Right forelimb (tissue), 1 donor: ENCODE data around the gene PITX1.
A peak's percentile ranks its signal among the peaks of the same experiment; 100 is the strongest.

ENCODE experiments used
- DNase-seq: peaks from one replicate; pipeline ENCODE4 v3.0.0-alpha.2; 2018

The PITX1 gene

DNA sequence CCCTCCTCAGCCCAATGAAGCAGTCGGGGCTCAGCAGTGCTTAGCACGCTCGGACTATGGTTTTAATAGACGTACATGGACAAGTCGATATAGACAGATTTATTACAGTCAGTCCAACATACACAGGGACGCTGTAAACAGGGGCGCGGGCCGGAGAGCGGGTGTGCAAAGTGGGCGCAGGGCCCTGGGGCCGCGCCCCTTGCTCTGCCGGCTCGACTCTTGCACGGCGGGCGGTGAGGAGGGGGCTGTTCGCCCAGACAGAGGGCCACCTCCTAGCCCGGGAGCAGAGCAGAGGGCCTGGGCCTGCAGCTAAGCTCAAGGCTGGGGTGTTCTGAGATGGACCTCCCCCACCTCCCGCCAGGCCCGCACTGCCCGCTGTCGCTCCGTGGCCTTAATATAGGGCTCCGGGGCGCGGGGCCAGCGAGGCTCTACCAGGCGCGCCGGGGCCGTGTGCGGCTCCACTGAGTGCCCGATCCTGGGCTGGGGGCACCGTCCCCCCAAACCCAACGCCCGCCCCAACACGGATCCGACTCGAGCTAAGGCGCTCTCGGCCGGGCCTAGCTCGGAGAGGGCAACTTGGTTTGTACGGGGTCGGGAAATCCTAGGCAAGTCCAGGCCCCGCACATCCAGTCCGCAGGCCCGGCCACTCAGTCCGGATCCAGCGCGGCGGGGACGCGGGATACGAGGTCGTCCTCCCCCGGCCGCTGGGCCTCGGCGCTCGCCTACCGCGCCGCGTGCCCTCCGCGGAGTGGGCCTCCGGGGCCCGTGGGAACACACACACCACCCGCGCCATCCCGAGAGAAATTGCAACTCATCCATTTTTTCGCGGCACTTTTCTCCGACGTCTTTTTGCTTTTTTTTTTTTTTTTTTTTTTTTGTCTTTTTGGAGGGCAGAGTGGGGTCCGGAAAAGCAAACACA, 6.1 kb downstream of the PITX1 start:
- no peak for DNase-seq

DNA sequence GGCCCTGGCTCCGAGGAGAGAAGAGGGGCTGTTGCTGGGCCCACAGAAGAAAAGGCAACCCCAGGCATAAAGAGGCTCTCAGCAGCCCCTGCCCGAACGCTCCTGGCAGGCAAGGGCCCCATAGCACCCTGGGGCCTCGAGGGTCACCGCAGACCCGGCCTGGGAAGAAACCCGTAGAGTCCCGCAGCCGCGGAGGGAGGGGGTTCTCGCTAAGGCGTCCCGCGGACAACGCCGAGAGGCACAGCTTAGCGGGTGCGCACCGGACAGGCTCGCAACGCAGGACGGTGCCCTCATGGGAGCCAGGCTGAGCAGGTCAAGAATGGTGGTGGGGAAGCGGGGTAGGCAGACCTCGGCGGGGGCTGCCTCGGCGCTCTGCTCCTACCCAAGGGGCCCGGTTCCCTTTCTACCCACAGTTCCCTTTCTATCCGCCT, 6.7 kb downstream of the PITX1 start:
- no peak for DNase-seq

DNA sequence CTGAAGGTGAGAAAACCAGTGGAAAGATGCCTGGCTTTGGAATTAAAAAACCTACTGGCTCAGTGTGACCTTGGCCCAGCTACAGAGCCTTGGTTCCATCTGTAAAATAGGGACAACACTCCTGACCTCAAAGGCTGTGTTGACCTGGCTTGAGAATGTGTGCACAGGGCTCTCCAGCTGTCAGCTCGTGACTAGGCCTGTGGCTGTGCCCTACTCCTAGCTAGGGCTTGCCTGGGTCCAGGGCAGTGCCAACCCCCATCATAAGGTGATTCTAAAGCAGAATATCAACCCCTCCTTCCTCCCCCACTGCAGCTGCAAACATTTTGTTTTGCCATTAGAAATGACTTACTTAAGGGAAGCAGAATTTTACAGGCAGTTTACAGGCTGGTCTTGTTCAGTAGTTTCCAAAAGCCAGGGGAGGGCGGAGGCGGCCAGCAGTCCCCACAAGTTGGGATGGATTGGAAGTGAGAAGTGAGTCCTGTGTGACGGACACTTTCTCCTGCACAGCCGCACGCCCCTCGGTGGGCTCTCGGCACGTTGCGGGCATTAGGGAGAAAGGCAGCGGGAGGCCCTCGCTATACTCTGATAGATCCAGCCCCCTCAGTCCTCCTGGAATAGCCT, 7.3 kb downstream of the PITX1 start:
- DNase-seq = no peak

DNA sequence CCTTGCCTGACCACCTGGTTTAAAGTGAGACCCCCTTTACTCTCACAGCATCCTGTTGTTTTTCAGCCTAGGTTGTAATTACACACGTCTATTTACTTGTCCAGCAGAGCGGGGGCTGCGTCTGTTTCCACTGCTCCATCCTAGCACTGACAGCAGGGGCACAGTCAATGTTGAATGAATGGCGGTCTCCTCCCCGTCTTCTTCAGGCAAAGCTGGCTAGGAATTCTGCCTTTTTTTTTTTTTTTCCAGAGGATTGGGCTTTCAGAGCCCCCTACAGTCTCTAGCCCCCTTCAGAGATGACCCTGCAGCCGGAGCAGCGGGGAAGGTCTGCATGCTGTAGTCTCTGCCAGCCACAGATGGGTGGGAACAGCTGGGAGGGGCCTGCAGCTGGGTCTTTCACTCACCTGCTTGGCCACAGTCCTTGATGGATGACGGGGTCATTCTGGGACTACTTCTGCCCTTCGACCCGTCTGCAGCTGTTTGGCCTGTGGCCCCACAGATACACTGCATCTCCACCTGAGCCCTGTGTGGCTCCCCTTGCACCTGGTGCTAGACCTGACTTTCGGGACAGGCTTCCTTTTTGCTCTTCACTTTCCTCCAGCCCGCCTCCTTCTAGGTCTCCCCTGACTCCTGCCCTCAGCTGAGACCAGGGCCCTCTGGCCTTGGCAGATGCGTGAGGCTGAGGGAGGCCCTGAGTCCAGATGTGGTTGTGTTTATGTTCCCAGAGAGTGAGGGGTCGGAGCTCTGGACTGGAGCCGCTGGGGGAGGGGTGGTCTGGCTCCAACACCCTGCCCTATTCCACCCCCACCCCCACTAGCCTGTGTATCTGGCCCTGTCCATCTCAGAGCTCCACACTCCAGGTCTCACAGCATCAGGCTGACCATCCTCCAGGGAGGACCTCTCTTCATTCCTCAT, 8.0 kb downstream of the PITX1 start:
- DNase-seq = no peak

DNA sequence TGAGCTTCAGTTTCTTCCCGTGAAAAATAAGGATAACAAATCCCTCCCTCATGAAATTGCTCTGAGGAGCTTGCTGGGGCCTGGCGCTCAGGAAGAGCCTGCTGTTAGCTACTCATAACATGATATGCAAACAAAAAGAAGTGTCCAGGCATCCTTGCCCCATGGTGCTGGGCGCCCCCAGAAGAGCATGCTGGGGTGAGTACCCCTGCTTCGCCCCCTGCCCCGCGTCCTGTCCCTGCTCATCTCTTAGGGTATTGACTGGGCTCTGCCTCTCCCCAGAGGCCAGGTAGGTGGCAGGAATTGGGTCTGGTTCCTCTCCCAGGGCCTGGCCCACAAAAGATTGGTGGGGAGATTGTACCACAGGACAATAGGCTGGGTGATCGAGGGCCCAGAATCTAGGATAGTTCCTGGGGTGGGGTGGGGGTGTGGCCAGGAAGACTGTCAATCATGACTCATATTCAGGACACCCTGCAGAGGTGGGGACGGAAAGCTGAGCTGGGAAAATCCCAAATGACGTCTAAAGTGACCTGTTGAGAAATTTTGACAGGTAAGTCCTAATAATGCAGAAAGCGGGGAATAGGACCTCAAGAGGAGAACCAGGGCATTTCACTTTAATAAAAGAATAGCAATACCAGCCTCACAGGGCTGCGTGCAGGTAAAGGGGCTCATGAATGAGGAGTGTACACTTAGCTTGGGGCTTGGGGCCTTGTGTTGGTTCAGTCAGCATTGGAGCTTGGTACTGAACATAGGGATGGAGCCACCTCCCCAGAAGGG, 8.9 kb downstream of the PITX1 start:
- no peak for DNase-seq

DNA sequence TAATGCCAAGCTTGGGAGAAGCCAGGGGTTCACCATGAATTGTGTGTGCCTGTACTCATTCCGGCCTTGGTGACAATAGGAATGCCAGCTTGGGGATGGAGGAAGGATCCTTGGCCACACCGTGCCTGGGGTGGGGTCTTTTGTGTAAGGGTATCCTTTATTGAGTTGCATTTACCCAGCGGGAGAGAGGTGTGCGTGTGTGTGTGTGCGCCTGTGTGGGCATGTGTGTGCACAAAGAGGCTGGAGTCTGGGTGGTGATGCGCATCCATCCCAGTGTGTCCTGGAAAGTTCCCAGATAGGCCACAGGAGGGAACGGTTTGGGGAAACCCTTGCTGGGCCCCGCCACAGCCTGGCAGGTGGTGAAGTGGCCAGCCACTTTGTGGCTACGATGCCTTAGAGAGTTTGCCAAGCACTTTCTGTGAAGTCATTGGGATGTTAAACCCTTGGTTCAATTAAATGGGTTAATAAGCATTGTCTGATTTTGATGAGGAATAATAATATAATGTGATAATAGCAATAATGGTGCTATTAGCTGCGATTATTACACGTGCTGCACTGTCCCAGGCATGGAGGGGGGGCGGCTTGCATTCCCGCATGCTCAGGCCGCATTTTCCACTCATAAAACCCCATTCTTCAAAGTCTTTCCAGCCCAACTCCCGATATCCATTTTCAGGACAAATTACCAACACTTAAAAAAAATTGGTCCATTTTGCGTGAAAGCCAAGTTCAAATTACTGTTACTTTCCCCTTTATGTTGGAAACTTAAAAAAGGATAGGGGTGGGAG, 13.7 kb downstream of the PITX1 start:
- DNase-seq = peak; percentile 41

DNA sequence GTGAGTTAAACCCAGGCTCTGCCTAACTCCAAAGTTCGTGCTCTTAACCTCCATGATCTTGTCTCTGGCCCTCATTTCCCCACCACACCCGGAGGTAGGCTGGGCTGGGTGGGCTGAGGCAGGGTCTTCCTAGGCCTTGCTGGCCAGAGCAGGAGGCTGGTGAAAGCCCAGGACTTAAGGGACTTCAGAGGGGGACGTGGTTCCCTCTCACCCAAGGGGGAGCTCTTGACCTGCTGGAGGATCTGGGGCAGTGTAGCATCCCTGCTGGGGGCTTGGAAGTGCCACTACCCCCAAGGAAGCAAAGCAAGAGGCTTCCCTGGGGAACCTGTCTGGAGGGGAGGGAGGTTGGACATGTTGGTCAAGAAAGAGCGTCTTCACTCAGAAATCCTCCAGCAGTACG, 14.7 kb downstream of the PITX1 start:
- DNase-seq = peak; percentile 37

DNA sequence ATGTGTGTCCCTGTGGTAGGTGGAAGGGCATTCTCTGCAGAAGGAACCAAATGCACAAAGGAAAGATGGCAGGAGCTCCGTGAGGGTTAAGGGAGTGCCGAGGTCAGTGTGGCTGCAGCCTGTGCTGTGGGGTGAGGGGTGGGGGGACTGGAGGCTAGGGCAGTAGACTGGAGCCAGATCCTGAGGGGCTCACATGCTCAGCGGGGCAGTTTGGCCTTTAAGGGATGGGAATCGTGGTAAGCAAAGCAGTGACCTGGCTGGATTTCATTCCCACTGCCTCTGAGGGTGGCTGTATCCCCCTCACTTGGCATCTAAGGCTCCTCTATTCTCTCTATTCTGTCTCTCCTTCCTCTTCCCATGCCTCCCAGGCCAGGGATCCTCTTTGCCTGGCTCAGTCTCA, 15.6 kb downstream of the PITX1 start:
- peak; percentile 13 for DNase-seq

DNA sequence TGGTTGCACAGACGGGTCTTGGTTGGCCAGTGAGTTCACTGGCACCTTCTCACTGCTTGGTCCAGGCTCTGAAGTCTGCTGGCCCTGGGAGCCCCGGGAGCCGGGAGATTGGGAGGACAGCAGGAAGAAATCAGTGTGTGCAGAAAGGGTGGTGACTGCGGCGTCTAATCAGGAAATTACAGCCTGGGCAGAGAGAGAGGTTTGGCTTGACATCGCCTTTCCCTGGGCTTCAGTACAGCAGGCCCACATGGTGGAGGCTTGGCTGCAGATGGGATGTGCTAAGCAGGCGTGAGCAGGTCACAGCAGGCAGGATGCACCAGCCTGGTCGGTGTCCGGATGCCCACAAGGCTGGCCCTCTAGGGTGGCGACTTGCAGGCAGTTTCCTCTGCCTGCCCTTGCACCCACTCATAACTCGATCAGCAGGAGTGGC, 17.2 kb downstream of the PITX1 start:
- peak; percentile 52 for DNase-seq

DNA sequence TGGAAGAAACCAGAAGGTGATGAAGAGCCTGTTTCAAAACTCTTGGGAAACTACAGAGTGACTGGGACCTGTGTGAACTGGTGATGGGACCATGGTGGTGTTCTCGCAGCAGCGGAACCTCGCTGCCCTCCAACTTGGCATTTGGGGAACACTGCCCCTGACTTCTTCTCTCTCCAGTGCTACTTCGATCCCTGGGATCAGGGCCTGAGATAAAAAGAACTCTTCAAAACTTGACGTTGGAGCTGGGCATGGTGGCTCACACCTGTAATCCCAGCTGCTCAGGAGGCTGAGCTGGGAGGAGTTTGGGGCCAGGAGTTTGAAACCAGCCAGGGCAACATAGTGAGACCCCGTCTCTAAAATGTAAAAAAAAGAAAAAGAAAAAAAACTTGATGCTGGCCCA, 18.1 kb downstream of the PITX1 start:
- peak; percentile 19 for DNase-seq

DNA sequence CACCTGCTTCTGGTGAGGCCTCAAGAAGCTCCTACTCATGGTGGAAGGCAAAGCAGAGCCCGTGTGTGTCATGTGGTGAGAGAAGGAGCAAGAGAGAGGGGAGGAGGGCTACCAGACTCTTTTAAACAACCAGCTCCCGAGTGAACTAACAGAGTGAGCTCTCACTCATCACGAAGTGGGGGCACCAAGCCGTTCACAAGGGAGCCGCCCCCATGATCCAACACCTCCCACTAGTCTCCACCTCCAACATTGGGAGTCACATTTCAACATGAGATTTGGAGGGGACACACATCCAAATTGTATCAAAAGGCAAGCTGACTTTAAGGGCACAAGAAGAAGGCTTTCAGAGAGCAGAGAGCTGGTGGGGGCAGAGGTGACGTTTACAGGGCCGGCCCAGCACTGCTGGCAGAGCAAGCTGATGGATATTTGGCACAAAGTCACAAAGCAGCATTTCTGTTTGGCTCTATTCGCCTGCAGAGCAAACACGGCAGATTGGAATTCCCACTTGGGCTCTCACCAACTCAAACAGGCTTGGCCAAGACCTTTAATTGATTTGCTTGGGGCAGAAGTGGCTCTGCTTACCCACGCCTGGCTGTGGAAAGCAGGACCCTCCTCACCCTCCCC, 20.0 kb downstream of the PITX1 start:
- peak; percentile 56 for DNase-seq

DNA sequence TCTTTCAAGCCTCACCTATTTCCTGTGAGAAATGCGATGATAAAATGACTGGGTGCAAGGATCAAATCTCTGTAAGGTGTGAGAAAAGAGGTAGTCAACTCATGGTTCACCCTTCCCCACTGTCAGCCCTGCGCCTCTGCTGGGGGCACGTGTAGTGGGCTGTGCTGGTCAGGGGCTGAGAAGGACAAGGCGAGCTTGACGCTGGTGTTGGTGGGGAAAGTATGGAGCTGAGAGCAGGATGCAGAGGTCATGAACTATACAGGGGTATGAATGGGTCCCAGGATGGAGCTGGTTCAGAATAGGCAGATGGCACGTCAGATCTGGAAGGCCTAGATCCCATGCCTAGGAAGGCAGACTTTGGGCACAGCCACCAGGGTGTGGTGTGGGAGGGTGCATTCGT, 20.6 kb downstream of the PITX1 start:
- DNase-seq = peak; percentile 30

DNA sequence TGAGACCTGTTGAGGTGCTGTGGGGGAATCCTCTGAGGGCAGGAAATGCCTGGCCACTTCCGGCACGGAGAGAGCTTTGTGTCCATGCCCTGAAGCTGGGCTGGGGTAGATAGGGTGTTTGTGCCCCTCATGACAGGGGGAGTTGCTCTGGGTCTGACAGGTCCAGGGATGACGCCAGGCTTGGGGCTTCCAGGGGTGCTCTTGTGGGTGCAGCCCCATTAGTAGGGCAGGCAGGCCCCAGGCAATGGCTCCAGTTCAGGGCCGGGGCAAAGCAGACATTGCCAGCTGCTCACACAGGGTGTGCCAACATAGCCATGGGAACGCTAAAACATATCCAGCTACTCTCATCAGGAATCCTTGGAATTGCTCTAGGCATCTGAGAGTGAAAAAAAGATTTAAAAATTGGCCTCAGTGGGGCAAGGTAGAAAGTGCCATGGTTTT, 21.1 kb downstream of the PITX1 start:
- DNase-seq = peak; percentile 34

DNA sequence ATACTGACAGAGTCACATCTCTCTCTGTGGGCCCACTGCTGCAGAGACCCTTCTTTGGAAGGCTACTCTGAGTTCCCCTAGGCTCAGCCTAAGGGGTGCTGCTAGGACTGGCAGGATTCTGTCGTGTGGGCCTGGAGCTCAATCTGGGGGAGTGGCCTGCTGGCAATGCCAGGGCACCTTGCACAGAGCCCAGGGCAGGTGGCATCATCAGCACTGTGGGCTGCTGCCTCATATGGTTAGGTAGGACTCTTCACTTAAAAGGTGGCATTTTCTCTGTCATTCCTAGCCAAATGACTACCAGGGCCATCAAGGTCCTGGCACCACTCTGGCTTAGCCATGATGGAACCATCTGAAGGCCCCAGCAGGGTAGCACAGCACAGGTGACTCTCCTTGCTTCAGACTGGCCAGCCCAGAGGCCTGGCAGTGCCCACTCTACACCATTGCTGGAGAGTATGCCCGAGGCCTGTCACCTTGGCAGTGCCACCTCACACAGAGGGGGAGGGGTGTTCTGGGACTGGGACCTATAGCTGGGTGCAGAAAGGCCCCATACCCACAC, 21.9 kb downstream of the PITX1 start:
- DNase-seq = no peak

DNA sequence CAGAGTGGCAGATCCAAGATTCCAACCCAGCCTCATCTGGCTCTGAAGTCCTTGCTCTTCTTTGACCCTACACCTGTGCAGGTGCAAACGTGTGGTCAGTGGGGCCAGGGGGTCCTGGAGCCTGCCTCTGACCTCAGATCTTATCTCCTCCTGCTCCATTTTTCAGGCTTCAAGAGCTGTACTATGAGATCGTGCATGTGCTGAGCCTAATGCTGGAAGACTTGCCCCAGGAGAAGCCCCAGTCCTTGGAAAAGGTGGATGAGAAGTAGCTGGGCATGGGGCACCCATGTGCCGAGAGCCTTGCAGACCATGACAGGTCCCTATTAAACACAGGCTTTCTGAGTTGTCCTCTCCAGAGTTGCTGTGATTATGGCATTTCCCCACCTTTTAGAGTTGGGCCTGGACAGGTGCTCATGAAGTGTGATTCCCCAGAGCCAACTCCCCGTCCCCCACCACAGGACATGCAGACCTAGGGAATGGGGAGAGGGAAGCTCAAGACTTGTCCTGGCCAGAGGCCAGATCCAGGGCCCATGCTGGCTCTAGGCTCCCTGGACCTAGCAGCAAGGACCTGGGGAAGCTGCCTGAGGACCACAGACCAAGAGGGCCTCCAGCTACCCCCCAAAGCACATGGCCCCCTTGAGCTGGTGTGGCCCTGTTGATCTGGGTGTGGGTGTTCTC, 22.5 kb downstream of the PITX1 start:
- no peak for DNase-seq

DNA sequence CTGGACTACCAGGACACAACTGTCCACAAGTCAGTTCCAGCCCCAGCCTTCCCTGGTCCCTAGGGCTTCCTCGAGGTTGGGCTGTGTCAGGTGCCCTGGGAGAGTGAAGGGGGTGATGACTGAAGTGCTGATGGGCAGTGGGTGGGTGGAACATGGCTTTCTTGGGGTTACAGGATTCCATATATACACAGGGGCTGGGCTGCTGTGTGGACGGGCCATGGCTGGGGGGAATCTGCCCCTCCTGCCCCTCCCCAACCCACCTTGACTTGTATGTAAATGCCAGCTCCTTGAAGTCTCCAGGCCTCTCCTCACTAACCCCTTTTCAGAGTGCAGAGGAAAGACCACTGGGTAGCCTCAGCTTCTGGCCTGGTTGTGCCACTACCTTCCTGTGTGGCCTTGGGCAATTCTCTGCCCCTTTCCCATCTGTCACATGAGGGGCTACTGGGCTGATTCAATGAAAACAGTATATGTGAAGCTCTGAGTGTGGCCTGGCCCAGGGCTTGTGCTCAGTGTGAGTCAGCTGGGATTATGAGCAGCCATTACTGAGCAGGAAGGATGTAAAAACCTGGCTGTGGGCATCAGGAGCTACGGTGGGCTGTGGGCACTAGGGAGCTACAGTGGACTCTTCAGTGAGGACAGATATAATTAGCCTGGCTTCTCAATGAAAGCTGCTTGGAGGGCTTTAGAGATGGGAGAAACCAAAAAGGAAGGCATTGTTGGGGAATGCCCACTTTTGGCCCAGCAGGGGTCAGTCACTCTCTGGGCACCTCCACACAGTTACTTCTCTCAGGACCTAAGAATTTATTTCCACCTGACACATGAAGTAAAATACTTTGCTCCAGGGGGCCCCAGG, 23.3 kb downstream of the PITX1 start:
- no peak for DNase-seq

DNA sequence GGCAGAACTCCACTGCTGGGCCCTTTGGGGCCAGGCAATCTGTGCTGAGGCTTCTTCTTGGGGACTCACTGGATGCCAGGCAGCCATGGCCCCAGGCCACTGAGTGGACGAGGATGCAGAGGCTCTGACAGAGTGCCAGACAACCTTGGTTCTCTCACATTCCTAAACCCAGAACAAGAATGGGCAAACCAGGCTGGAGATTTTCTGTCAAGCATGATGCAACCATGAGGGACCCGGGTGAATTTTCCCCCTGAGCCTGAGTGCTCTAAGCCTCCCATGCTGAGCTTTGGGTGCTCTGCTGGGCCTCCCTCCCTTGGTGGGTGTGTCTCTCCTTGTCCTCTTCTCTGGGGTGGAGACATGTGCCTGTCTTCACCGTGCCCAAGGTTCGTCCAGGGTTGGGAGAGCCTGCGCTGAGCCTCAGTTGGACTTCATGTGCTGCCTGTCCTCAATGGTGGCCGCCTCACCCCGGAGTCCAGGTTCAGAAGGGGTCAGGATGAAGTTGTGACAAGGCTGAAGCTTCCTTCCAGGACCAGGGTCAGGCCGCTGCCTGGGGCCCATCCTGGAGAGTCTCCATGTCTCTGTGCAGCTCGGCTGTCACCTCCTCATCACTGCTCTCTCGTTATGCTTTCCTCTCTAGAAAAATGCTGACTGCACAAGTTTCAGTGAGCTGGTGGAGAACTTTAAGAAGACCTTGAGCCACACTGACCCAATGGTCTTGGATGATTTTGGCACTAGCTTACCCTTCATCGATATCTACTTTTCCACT, 24.1 kb downstream of the PITX1 start:
- DNase-seq = no peak
